GM12873 (cell line): ENCODE data around the gene ATRN.

Experiments used
- TF ChIP-seq, protein P1 (sequence below): IDR thresholded peaks from 2 replicates; pipeline ENCODE4 v1.5.1; 2012; ENCODE audit warnings: low read depth, mild to moderate bottlenecking, moderate library complexity, low read length, control low read depth; ENCODE audit not compliant: insufficient read depth; ENCODE audit errors: missing control alignments

ATRN gene

DNA sequence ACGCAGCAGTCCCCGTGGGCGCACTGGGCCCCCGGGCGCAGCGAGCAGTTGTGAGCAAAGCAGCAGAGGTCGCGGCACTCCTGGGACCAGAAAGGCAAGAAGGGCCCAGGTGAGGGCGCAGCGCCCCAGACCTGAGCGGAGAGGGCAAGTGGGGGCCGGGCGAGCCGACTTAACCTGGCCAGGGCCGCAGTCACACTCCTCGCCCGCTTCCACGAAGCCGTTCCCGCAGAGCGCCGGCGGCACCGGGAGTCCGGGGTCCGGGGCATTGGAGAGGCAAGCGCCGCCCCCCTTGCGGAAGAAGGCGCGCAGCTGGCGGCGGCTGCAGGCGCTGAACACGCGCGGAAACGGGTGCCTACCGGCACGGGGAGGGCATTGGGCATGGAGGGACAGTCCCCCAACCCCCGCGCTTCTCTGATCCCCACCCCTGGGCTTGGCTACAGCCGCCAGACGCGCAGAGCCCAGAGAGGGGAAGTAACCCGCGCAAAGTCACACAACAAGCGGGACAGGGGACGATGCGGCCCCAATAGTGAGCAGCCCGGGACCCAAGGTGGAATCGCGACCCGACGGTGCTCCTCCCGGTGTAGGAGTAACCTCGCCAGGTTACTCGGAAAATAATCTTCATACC, 201.8 kb downstream of the ATRN start:
- TF ChIP-seq, protein P1, sequence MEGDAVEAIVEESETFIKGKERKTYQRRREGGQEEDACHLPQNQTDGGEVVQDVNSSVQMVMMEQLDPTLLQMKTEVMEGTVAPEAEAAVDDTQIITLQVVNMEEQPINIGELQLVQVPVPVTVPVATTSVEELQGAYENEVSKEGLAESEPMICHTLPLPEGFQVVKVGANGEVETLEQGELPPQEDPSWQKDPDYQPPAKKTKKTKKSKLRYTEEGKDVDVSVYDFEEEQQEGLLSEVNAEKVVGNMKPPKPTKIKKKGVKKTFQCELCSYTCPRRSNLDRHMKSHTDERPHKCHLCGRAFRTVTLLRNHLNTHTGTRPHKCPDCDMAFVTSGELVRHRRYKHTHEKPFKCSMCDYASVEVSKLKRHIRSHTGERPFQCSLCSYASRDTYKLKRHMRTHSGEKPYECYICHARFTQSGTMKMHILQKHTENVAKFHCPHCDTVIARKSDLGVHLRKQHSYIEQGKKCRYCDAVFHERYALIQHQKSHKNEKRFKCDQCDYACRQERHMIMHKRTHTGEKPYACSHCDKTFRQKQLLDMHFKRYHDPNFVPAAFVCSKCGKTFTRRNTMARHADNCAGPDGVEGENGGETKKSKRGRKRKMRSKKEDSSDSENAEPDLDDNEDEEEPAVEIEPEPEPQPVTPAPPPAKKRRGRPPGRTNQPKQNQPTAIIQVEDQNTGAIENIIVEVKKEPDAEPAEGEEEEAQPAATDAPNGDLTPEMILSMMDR = no peak

- TF ChIP-seq, protein P1 = no peak
Measured at GRCh38 chr20:3673221-3674070, 202.6 kb downstream of the ATRN start.

GRCh38 chr20:3674447-3674846, 203.6 kb downstream of the ATRN start:
- TF ChIP-seq, protein P1 = no peak

GRCh38 chr20:3674995-3675900, 204.4 kb downstream of the ATRN start:
- TF ChIP-seq, protein P1 = no peak

GRCh38 chr20:3677733-3678132, 206.9 kb downstream of the ATRN start:
- TF ChIP-seq, protein P1 = no peak

GRCh38 chr20:3678198-3678597, 207.4 kb downstream of the ATRN start:
- TF ChIP-seq, protein P1 = no peak
